ENCODE measurements around the gene LRRC56. TPM values are rescaled to one million over a fixed set of nuclear protein-coding genes. Genes with fewer than 3 reads are reported as not detected.
A peak's percentile ranks its signal among the peaks of the same experiment; 100 is the strongest.
"Not testable (repeated sequence)": the region's sequence is repeated elsewhere in the genome, so short reads cannot be mapped to it uniquely, and the experiment has no call there.

LRRC56 gene
- total and polyA plus RNA-seq, 2 donors (not counting 1 experiment from before 2014, with no cell fraction given), result 0.28 to 1.3 TPM

DNA sequence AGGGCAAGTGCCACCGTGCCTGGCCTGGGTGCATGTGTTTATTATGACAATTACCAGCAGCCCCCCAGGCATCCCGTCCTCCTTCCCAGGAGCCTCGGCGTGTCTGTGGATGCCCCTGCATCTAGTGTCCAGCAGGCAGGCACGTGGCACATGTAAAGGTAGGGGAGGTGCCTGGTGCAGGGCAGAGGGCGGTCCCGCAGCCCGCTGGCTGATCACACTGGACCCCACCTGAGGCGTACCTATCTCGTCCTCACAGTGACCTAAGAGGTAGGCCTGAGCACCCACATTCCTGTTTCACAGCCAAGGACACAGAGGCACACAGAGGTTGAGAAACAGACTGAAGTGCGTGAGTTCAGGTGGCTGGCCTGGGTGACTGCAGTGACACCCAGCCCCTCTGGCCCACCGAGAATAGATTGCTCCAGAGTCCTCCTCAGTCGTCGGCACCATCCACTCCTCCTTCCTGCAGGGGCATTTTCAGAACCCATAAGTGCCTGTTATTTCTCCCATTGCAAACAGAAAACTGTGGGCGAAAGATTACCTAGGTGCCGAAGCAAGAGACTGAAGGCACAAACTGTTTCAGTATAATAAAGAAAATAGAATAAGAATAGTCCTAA, 35.9 kb downstream of the LRRC56 start:
- H3K4me3 ChIP-seq (replicated peaks in 1 of 4; ENCODE audit: control extremely low read depth in 1 of 4, insufficient read depth in 1 of 4, low read depth in 3 of 4, low read length in 4 of 4), result no peak overlapping the region
- no peaks in the 10 kb centered on the region for H4K20me1 ChIP-seq (ENCODE audit: control insufficient read depth, extremely low read depth, insufficient read depth, low read length)
- no peak for DNase-seq (ENCODE audit: low read depth in 2 of 2)
- H2AFZ ChIP-seq (ENCODE audit: low read length), result no peak overlapping the region
- no peak overlapping the region for H3K9ac ChIP-seq (ENCODE audit: insufficient read depth, low read length)
- H3K27ac ChIP-seq (ENCODE audit: insufficient read depth, low read length), result no peak overlapping the region
- H3K9me3 ChIP-seq (ENCODE audit: control insufficient read depth, insufficient read depth, low read depth, low read length), result no peaks in the 10 kb centered on the region
- no peaks in the 10 kb centered on the region for H3K36me3 ChIP-seq (ENCODE audit: control insufficient read depth, insufficient read depth, low read length)
- no peak overlapping the region for H3K4me2 ChIP-seq (ENCODE audit: extremely low read depth, insufficient read depth, low read length)
- TF ChIP-seq, protein P1, sequence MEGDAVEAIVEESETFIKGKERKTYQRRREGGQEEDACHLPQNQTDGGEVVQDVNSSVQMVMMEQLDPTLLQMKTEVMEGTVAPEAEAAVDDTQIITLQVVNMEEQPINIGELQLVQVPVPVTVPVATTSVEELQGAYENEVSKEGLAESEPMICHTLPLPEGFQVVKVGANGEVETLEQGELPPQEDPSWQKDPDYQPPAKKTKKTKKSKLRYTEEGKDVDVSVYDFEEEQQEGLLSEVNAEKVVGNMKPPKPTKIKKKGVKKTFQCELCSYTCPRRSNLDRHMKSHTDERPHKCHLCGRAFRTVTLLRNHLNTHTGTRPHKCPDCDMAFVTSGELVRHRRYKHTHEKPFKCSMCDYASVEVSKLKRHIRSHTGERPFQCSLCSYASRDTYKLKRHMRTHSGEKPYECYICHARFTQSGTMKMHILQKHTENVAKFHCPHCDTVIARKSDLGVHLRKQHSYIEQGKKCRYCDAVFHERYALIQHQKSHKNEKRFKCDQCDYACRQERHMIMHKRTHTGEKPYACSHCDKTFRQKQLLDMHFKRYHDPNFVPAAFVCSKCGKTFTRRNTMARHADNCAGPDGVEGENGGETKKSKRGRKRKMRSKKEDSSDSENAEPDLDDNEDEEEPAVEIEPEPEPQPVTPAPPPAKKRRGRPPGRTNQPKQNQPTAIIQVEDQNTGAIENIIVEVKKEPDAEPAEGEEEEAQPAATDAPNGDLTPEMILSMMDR (conservative IDR thresholded peaks at IDR 0.05 in 1 of 2, IDR thresholded peaks at IDR 0.05 in 1 of 2; ENCODE audit: low read depth in 1 of 2, low read length in 2 of 2), result no peak
- no peak for TF ChIP-seq EZH2 (IDR thresholded peaks at IDR 0.05; ENCODE audit: low read length, missing control alignments)
- H3K79me2 ChIP-seq (ENCODE audit: control insufficient read depth, insufficient read depth, low read length), result peaks cover 16% of the 10 kb centered on the region
- peaks cover 2% of the 10 kb centered on the region for H3K4me1 ChIP-seq (ENCODE audit: control insufficient read depth, extremely low read depth, insufficient read depth, low read length)
- H3K27me3 ChIP-seq (ENCODE audit: control insufficient read depth, insufficient read depth, low read length), result no peaks in the 10 kb centered on the region

DNA sequence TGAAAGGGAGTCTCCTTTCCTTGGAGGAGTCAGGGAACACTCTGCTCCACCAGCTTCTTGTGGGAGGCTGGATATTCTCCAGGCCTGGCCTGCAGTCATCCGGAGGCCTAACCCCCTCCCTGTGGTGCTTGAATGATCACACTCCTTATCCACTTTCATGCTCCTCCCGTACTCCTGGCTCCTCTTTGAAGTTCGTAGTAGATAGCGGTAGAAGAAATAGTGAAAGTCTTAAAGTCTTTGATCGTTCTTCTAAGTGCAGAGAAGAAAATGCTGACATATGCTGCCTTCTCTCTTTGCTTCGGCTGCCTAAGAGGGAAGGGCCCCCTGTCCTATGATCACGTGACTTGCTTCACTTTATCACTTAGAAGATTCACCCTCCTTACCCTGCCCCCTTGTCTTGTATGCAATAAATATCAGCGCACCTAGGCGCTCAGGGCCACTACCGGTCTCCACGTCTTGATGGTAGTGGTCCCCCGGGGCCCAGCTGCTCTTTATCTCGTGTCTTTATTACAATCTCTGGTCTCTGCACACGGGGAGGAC, 36.8 kb downstream of the LRRC56 start:
- H2AFZ ChIP-seq (ENCODE audit: low read length); H3K9me3 ChIP-seq (ENCODE audit: control insufficient read depth, insufficient read depth, low read depth, low read length); H3K4me1 ChIP-seq (ENCODE audit: control insufficient read depth, extremely low read depth, insufficient read depth, low read length); H3K4me3 ChIP-seq (replicated peaks in 1 of 4; ENCODE audit: control extremely low read depth in 1 of 4, insufficient read depth in 1 of 4, low read depth in 3 of 4, low read length in 4 of 4); H3K27ac ChIP-seq (ENCODE audit: insufficient read depth, low read length); H4K20me1 ChIP-seq (ENCODE audit: control insufficient read depth, extremely low read depth, insufficient read depth, low read length); H3K36me3 ChIP-seq (ENCODE audit: control insufficient read depth, insufficient read depth, low read length); H3K27me3 ChIP-seq (ENCODE audit: control insufficient read depth, insufficient read depth, low read length); H3K9ac ChIP-seq (ENCODE audit: insufficient read depth, low read length); DNase-seq (ENCODE audit: low read depth in 2 of 2); H3K4me2 ChIP-seq (ENCODE audit: extremely low read depth, insufficient read depth, low read length): not testable (repeated sequence)
- peaks cover 24% of the 10 kb centered on the region for H3K79me2 ChIP-seq (ENCODE audit: control insufficient read depth, insufficient read depth, low read length)

DNA sequence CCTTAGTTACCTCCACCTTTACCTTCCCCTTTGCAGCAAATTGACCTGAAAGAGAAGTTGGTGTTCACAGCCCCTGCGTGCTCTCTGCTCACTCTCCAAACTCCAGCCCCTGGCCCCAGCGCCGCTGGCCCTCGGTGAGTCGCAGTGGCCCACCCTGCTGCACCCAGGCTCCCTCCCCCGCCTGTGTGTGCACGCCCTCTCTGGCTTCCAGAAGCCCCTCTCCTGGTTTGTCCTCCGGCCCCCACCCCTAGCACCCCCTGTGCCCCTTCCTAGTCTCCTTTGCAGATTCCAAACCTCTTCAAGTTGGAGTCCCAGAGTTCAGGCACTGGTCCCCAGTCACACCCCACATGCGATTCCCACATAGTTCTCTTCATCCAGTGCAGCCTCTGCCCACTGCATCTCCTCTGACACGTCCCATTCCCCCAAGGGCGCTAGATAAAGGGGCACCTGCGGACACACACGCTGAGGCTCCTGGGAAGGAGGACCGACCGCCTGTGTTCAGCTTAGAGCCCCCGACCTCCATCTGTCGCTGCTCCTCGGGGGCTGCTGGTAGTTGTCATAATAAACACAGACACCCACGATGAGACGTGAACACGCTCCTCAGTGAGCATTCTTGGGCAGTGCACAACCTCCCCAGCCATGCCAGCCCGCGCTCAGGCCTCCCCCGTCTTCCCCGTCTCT, 37.4 kb downstream of the LRRC56 start:
- Histone ChIP-seq H2AFZ (ENCODE audit: low read length) (peak overlapping the region; percentile 77), H3K9ac (ENCODE audit: insufficient read depth, low read length) (peak overlapping the region; percentile 63)

More for the DNA sequence above, 37.4 kb downstream of the LRRC56 start:
- TF ChIP-seq EZH2 (IDR thresholded peaks at IDR 0.05; ENCODE audit: low read length, missing control alignments), result peak; percentile 12
- TF ChIP-seq, protein P1 (conservative IDR thresholded peaks at IDR 0.05 in 1 of 2, IDR thresholded peaks at IDR 0.05 in 1 of 2; ENCODE audit: low read depth in 1 of 2, low read length in 2 of 2), result no peak
- peaks cover 31% of the 10 kb centered on the region for H3K79me2 ChIP-seq (ENCODE audit: control insufficient read depth, insufficient read depth, low read length)
- no peaks in the 10 kb centered on the region for H3K36me3 ChIP-seq (ENCODE audit: control insufficient read depth, insufficient read depth, low read length)
- H3K4me2 ChIP-seq (ENCODE audit: extremely low read depth, insufficient read depth, low read length), result peak overlapping the region; percentile 94
- H3K27ac ChIP-seq (ENCODE audit: insufficient read depth, low read length), result no peak overlapping the region
- H4K20me1 ChIP-seq (ENCODE audit: control insufficient read depth, extremely low read depth, insufficient read depth, low read length), result no peaks in the 10 kb centered on the region
- peaks cover 3% of the 10 kb centered on the region for H3K4me1 ChIP-seq (ENCODE audit: control insufficient read depth, extremely low read depth, insufficient read depth, low read length)
- H3K9me3 ChIP-seq (ENCODE audit: control insufficient read depth, insufficient read depth, low read depth, low read length), result no peaks in the 10 kb centered on the region
- DNase-seq (ENCODE audit: low read depth in 2 of 2), result no peak
- peak overlapping the region; percentile 31 to 72 (median 69) for H3K4me3 ChIP-seq (replicated peaks in 1 of 4; ENCODE audit: control extremely low read depth in 1 of 4, insufficient read depth in 1 of 4, low read depth in 3 of 4, low read length in 4 of 4)
- H3K27me3 ChIP-seq (ENCODE audit: control insufficient read depth, insufficient read depth, low read length), result no peaks in the 10 kb centered on the region

Data from fibroblast of lung (primary cell).